KOPT-K1 (cell line): ENCODE measurements around the gene ZBTB46.

Experiments
- H3K27ac ChIP-seq: fragments of 200-600 bp; sonication (generic); 2 replicates; pipeline ENCODE4 v1.5.1; 2016; ENCODE audit warnings: antibody characterized with exemption, mild to moderate bottlenecking, low read depth, low read length; ENCODE audit not compliant: poor library complexity, severe bottlenecking
- H3K36me3 ChIP-seq: fragments of 200-600 bp; sonication (generic); 2 replicates; pipeline ENCODE4 v1.5.1; 2017; ENCODE audit warnings: antibody characterized with exemption, mild to moderate bottlenecking, low read length, moderate library complexity; ENCODE audit not compliant: insufficient read depth
- H3K9me3 ChIP-seq: fragments of 200-600 bp; sonication (generic); 2 replicates; pipeline ENCODE4 v1.5.1; 2017; ENCODE audit warnings: antibody characterized with exemption, low read length, mild to moderate bottlenecking; ENCODE audit not compliant: insufficient read depth, poor library complexity, severe bottlenecking

ZBTB46 gene

DNA sequence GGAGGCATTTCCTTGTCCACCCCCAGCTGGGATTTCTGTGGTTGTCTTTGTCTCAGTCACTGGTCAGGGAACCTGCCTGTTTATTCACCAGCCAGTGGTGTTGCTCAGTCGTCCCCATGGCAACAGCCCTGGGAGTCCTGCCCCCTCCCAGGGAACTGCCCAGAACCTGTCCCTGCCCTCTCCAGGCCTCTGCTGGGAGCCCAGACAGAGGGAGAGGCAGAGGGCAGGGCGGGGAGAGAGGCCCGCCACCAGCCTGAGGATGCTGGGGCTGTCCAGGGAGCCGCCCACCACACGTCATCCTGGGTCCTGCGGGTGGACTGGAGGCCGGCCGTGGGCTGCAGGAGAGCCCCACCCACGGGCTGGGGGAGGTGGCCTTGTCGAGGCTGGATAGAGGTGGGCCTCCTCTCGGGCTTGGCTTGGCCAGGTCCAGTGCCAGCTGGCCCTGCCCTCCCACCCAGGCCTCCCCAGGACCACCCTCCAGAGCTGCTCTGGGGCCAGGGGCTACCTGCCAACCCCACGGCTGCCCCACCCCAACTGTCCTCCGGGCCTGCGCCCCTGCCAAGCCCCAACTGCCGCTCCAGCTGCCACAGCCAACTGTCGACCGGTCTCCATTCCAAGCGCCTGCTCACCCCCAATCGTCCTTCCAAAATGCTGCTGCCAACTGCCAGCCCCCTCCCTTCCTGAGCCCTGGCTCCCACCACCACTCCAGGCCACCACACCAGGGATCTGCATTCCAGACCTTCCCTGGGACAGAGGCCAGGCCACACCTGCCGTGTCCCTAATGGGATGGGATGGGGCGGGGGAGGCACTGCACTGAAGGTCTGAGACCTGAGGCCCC, 4.2 kb upstream of the ZBTB46 start:
- Histone ChIP-seq H3K36me3 (no peaks in the 10 kb centered on the region), H3K9me3 (no peaks in the 10 kb centered on the region), H3K27ac (no peak overlapping the region)

DNA sequence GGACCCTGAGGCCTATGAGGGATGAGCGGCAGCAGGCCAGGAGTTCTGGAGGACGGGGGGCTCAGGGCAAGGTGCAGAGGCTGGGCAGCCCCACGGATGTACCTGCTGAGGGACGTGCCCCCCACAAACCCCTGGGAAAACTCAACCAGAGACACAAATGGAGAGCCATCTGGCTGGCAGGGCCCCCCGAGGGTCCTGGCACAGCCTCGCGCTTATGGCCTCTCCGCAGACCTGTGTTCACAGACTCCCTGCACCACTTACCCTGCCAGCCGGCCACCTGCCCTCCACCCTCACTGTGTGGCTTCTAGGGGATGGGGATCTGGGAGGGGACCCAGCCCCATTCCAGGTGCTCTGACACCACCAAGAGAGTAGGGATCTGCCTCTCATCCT, 3.4 kb upstream of the ZBTB46 start:
- Histone ChIP-seq H3K9me3 (no peaks in the 10 kb centered on the region), H3K36me3 (no peaks in the 10 kb centered on the region), H3K27ac (no peak overlapping the region)

DNA sequence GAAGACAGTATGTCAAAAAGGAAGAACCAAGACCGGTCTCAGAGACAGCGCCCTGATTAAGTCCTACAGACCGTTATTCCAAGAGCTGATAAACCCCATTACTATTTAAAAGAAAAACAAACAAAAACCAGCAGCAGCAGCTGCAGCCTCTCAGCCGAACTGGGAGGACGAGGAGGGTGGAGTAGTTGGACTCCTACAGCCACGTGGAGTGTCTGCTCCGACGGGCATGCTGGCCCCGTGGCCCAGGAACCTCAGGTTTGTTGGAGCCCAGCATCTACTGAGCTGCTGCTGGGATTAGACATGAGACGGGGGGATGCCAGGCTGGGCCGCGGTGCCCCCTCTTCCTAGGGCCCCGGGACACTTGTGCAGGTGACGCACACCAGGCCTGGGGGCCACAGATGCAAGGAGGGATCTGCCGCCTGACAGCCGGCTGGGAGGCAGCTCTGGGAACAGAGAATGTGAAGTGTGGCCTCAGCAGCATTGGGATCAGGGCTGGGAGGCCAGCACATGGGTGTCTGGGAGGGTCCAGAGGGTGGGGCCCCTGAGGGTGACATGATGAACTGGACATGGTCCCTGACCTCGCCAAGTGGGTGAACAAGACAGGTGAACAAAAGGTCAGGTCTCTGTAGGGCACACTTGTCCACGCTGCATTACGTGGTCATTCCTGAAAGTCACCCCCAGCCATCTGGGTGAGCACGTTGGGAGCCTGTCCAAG, 2.9 kb upstream of the ZBTB46 start:
- no peaks in the 10 kb centered on the region for H3K9me3 ChIP-seq
- H3K36me3 ChIP-seq: no peaks in the 10 kb centered on the region
- no peak overlapping the region for H3K27ac ChIP-seq

- H3K36me3 ChIP-seq: no peaks in the 10 kb centered on the region
- no peak overlapping the region for H3K27ac ChIP-seq
These were observed 1.1 kb upstream of the ZBTB46 start for GRCh38 chr20:63831993-63832686.

GRCh38 chr20:63831646-63831992, 555 bp upstream of the ZBTB46 start:
- Histone ChIP-seq H3K9me3 (no peaks in the 10 kb centered on the region), H3K27ac (no peak overlapping the region), H3K36me3 (no peaks in the 10 kb centered on the region)

More at GRCh38 chr20:63831993-63832686, 1.1 kb upstream of the ZBTB46 start:
- no peaks in the 10 kb centered on the region for H3K9me3 ChIP-seq

DNA sequence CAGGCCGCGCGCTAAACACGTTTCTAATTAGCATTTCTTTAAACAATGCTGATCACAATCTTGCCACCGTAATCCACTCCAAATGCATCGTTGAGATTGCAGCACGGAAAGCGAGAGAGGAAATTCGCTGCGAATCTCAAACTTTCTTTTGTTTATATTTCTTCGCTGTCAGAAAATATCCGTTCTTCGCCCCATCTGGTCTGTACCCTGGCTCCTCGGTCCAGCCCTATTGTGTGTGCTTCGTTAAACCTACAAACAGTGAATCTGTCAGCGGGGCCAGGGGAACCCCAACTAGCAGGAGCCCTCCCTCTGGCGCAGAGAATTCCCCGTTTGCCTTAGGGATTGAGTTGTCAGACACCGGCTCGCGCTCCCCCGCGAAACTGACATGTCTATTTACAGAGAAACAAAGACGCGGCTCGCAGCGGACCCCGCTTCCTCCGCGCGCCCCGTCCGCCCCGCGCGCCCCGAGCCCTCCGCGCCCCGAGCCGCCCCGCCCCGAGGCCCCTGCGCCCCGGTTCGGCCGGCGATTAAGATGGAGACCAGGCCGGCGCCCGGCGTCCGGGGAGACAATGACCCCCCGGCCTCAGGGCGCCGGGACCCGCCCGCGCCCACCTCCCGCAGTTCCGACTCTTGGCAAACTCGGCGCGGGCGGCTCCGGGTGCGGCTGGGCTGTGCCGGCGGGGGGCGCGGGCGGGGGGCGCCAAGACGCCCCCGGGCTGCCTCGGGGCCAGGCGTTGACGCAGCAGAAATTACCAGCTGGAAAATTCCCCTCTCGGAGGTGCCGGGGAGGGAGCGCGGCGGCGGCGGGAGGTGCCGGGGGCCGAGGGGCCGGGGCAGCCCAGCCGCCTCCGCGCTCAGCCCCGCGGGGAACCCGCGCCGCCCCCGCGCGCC, 874 bp downstream of the ZBTB46 start:
- H3K27ac ChIP-seq: no peak overlapping the region
- H3K36me3 ChIP-seq: no peaks in the 10 kb centered on the region
- no peaks in the 10 kb centered on the region for H3K9me3 ChIP-seq

DNA sequence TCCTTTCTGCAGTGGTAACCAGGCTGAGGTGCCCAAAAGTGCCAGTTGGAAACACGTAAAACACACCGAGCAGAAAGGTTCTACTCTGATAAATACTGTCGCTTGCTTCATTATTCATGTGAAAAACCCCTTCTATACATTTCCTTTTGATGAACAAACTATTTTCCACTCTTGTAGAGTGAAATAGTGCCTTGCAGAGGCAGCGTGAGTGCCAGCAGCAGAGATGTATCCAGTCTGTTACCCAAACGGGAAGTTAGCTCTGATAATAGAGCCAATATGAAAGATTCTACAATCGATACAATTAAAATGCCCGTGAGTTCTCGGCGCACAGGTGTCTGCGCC, 1.5 kb downstream of the ZBTB46 start:
- Histone ChIP-seq H3K36me3 (no peaks in the 10 kb centered on the region), H3K9me3 (no peaks in the 10 kb centered on the region), H3K27ac (no peak overlapping the region)

GRCh38 chr20:63828951-63829350, 2.1 kb downstream of the ZBTB46 start:
- H3K27ac ChIP-seq: no peak overlapping the region

DNA sequence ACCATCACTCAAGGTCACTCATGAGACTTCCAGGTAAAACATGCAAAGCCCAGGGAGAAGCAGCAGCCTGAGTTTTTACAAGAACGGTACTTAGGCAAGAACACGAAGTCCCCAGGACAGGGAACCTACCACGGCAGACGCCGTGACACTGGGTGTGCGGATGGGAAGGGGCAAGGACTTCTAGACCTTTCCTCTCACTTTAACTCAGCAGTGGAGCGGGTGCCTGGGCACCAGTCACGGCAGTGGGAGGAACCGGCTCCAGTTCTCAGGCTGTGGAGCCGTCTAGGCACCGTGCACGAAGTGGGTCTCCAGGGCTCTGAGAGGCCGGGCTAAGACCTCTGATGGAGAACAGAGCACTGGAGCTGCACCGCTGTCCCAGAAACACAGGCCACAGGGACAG, 2.5 kb downstream of the ZBTB46 start:
- no peak overlapping the region for H3K27ac ChIP-seq
- H3K9me3 ChIP-seq: no peaks in the 10 kb centered on the region
- H3K36me3 ChIP-seq: no peaks in the 10 kb centered on the region

More at GRCh38 chr20:63828951-63829350, 2.1 kb downstream of the ZBTB46 start:
- Histone ChIP-seq H3K9me3 (no peaks in the 10 kb centered on the region), H3K36me3 (no peaks in the 10 kb centered on the region)

DNA sequence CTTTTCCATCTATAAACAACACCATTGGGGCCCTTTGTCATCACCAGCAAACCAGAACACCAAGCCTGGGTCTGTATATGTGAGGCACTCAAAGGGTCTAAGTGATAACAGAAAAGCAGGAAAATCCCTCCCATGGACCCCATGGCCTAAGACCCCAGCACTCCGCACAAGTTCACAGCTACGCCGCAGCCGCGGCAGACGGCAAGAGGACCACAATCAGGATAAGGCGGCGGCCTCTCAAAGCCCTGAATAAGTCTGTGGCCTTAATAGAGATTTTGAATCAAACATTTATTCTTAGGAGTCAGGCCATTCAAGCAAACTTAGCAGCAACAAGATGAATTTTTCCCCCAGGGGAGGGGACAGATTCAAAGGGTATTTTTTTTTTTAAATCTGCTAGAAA, 2.9 kb downstream of the ZBTB46 start:
- Histone ChIP-seq H3K9me3 (no peaks in the 10 kb centered on the region), H3K36me3 (no peaks in the 10 kb centered on the region), H3K27ac (no peak overlapping the region)

GRCh38 chr20:63826753-63827152, 4.3 kb downstream of the ZBTB46 start:
- Histone ChIP-seq H3K36me3 (no peaks in the 10 kb centered on the region), H3K9me3 (no peaks in the 10 kb centered on the region), H3K27ac (no peak overlapping the region)

GRCh38 chr20:63825331-63826118, 5.5 kb downstream of the ZBTB46 start:
- H3K36me3 ChIP-seq: no peaks in the 10 kb centered on the region
- H3K9me3 ChIP-seq: no peaks in the 10 kb centered on the region
- no peak overlapping the region for H3K27ac ChIP-seq

DNA sequence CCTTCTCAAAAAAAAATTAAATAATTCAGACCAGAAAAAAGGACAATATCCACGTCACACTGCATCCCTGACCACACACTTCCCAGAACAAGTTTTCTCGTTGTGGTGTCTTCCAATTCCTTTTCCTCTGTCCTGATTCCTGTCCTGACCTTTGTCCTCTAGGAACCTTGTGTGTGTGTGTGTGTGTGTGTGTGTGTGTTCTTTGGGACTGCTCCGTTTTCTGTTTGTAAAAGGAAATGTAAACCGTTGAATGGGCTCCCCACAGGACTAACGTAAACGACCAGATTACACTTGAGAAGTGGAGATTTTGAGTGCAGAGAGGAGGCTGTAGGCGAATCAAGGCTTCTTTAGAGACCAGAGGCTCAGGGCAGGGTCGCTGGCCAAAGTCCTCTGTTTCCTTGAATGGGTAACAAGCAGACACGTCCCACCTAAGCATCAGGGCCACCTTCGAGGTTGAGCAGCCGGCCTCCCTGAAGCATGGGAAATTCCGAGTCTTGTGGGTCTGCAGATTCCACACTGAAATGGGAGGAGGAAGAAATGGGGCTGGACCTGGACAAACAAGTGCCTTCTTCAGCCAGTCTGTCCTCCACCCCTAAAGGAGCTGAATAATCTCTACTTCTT, 7.3 kb downstream of the ZBTB46 start:
- no peak overlapping the region for H3K27ac ChIP-seq
- no peaks in the 10 kb centered on the region for H3K9me3 ChIP-seq
- H3K36me3 ChIP-seq: no peaks in the 10 kb centered on the region

GRCh38 chr20:63822276-63822696, 8.8 kb downstream of the ZBTB46 start:
- no peak overlapping the region for H3K27ac ChIP-seq
- H3K36me3 ChIP-seq: no peaks in the 10 kb centered on the region
- H3K9me3 ChIP-seq: no peaks in the 10 kb centered on the region
